SK-MEL-5 (cell line): ENCODE data around the gene NETO2. TPM values are rescaled to one million over a fixed set of nuclear protein-coding genes. Genes with fewer than 3 reads are reported as not detected.
A peak's percentile ranks its signal among the peaks of the same experiment; 100 is the strongest.

Experiments
- DNase-seq: peaks from one replicate; pipeline ENCODE4 v3.0.0-alpha.2; 2016; ENCODE audit warnings: low read depth, low spot score
- in situ Hi-C: cut with HindIII; loops from 2 replicates; pipeline ENCODE4 v1.10.0; 2016; ENCODE audit warnings: low sequenced_read_pairs, high pct_unique_total_duplicates, low pct_unique_long_range_greater_than_20kb
- total RNA-seq: library from RNA; depleted of rRNA; stranded (reverse); fragments of >200 nt; shearing (Covaris generic); gene quantifications from 2 replicates; pipeline ENCODE4 v1.2.3, GENCODE V29; 2014; rRNA removed

The NETO2 gene
- total RNA-seq, 1 experiment from 2014 or later, result 53.7 TPM

- no peak for DNase-seq
- in situ Hi-C loops, result no loop called here
Observed at GRCh38 chr16:47034455-47034854, 109.3 kb downstream of the NETO2 start.

- in situ Hi-C loops, result no loop called here
- no peak for DNase-seq
Observed at GRCh38 chr16:47033176-47033575, 110.6 kb downstream of the NETO2 start.

GRCh38 chr16:47029724-47030123, 114.0 kb downstream of the NETO2 start:
- in situ Hi-C loops, result no loop called here
- no peak for DNase-seq

- peak; percentile 80 for DNase-seq
- in situ Hi-C loops, result no loop called here
Observed at GRCh38 chr16:47028767-47029377, 114.9 kb downstream of the NETO2 start.

Other genes with a start within 250 kb of the NETO2 start
- gene DNAJA2, start 170.3 kb downstream of the NETO2 start, total RNA-seq, result 74.3 and 86.4 TPM in 2 replicates